ENCODE data around the gene TET2. TPM values are rescaled to one million over a fixed set of nuclear protein-coding genes. Genes with fewer than 3 reads are reported as not detected.
A peak's percentile ranks its signal among the peaks of the same experiment; 100 is the strongest.

Gene TET2
- total RNA-seq, 1 donor from 2014 or later = 37.4 TPM

DNA sequence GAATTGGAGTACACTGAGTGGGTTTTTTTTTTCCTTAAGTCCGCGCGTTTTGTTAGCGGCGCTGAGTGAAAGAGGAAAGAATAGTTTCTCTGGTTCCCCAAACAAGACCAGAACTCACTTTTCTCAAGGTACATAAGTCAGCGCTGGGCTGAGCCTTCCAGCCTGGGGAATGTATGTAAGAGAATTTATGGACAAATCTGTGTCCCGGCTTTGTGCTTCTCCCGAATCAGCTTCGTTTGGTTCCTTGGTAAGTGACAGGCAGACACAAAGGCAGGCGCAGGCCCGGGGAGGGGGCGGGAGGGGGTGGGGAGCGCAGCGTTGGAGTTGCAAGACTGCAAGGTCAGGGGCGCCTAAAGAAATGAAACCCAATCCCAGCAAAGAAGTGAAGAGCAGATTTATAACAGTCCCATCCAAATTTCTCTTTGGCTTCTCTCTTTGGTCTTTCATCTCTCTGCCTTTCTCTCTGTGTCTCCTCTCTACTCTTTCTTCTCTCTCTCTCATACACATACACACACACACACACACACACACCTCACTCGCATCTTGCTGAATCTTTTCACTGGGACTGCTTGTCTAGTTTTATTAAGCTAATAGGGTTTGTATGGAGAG, 981 bp downstream of the TET2 start:
- DNase-seq = peak; percentile 40
- H3K27me3 Mint-ChIP-seq (ENCODE audit: unreplicated experiment) = peaks cover 21% of the 10 kb centered on the region
- H3K9me3 Mint-ChIP-seq (ENCODE audit: unreplicated experiment) = peaks cover 4% of the 10 kb centered on the region
- H3K27ac Mint-ChIP-seq (ENCODE audit: unreplicated experiment) = peak overlapping the region; percentile 99
- TF ChIP-seq CTCF (IDR thresholded peaks at IDR 0.05; ENCODE audit: partially characterized antibody, unreplicated experiment) = no peak
- H3K4me1 Mint-ChIP-seq (ENCODE audit: low read depth, unreplicated experiment) = peaks cover 9% of the 10 kb centered on the region
- no peaks in the 10 kb centered on the region for H3K36me3 Mint-ChIP-seq (ENCODE audit: unreplicated experiment)
- peak overlapping the region; percentile 95 for H3K4me3 Mint-ChIP-seq (ENCODE audit: unreplicated experiment)

DNA sequence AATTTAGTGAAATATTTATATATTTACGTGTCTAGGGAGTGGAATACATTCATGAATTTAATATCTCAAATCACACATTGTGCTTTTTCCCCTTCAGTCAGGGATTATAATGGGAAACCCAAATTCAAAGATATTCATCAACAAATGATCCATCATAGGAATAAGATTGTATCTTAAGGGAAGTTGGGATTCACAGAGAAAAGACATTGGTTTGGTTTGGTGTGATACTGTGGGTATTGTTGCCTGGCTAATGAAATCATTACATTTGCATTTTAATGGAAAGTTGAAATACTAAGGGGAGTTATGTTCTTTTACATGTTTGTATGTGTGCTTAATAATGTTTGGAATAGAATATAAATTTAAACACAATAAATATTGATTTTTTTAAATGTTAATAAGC, 1.7 kb downstream of the TET2 start:
- Mint-ChIP-seq H3K4me3 (ENCODE audit: unreplicated experiment) (peak overlapping the region; percentile 95), H3K27ac (ENCODE audit: unreplicated experiment) (no peak overlapping the region), H3K36me3 (ENCODE audit: unreplicated experiment) (no peaks in the 10 kb centered on the region), H3K9me3 (ENCODE audit: unreplicated experiment) (peaks cover 4% of the 10 kb centered on the region), H3K4me1 (ENCODE audit: low read depth, unreplicated experiment) (peaks cover 9% of the 10 kb centered on the region), H3K27me3 (ENCODE audit: unreplicated experiment) (peaks cover 18% of the 10 kb centered on the region)
- TF ChIP-seq CTCF (IDR thresholded peaks at IDR 0.05; ENCODE audit: partially characterized antibody, unreplicated experiment) = no peak
- no peak for DNase-seq

DNA sequence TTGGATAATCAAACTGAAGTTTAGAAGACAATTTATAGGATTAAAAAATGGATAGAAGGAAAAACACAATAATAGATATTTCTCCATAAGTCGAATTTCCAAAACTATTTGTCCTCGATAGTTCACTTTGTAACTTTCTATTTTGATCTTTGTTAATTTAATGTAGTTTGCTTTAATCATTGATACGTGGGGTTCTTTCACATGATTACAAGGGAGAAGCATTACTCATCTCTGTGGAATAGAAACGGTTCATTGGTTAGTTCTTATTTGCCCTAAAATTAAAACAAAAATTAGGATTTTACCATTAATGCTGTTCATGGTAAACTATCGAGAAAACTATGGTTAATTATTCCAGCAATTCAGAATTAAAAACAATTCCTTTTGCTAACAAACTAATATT, 2.1 kb downstream of the TET2 start:
- no peak for DNase-seq
- H3K36me3 Mint-ChIP-seq (ENCODE audit: unreplicated experiment) = peaks cover under 1% of the 10 kb centered on the region
- H3K4me3 Mint-ChIP-seq (ENCODE audit: unreplicated experiment) = peak overlapping the region; percentile 95
- H3K27me3 Mint-ChIP-seq (ENCODE audit: unreplicated experiment) = peaks cover 18% of the 10 kb centered on the region
- peaks cover 4% of the 10 kb centered on the region for H3K9me3 Mint-ChIP-seq (ENCODE audit: unreplicated experiment)
- no peak overlapping the region for H3K27ac Mint-ChIP-seq (ENCODE audit: unreplicated experiment)
- TF ChIP-seq CTCF (IDR thresholded peaks at IDR 0.05; ENCODE audit: partially characterized antibody, unreplicated experiment) = no peak
- peaks cover 9% of the 10 kb centered on the region for H3K4me1 Mint-ChIP-seq (ENCODE audit: low read depth, unreplicated experiment)

DNA sequence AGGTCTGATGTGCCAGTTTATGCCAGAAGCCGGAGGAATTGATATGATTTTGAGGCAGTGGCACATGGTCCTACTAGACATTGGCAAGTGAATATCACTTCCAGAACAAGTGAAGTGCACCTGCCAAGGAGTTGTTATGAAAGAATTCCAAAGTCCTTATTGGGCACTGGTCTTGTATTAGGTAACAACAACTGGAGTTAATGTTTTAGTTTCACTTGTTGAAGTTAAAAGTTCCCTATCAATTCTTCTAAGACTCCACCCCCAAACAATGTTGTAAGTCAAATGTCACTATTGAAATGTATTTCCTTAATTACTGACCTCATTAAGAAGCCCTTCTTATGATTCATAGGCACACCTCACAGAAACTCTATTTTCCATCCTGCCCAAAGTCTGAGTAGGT, 3.1 kb downstream of the TET2 start:
- Mint-ChIP-seq H3K27ac (ENCODE audit: unreplicated experiment) (no peak overlapping the region), H3K36me3 (ENCODE audit: unreplicated experiment) (peaks cover 6% of the 10 kb centered on the region), H3K27me3 (ENCODE audit: unreplicated experiment) (peaks cover 18% of the 10 kb centered on the region)

More for the DNA sequence above, 3.1 kb downstream of the TET2 start:
- Mint-ChIP-seq H3K4me3 (ENCODE audit: unreplicated experiment) (peak overlapping the region; percentile 52), H3K9me3 (ENCODE audit: unreplicated experiment) (peaks cover 6% of the 10 kb centered on the region), H3K4me1 (ENCODE audit: low read depth, unreplicated experiment) (peaks cover 9% of the 10 kb centered on the region)
- DNase-seq = no peak
- TF ChIP-seq CTCF (IDR thresholded peaks at IDR 0.05; ENCODE audit: partially characterized antibody, unreplicated experiment) = no peak
